AG04449 (cell line): ENCODE data around the gene GPR3.
A peak's percentile ranks its signal among the peaks of the same experiment; 100 is the strongest.

ENCODE experiments used
- CTCF ChIA-PET: fragments of 350-600 bp; formaldehyde crosslinking; extraction: SDS; loops from one replicate; lab custom pipeline; 2021; ENCODE audit warnings: antibody characterized with exemption; lab: Yijun Ruan, JAX
- POLR2A ChIA-PET: fragments of 400-600, 350-600 bp; formaldehyde crosslinking; extraction: SDS; loops from one replicate; lab custom pipeline; 2020; ENCODE audit warnings: antibody characterized with exemption, inconsistent platforms; lab: Yijun Ruan, JAX
- DNase-seq: peaks from one replicate; pipeline ENCODE4 v3.0.0-alpha.2; 2010; ENCODE audit warnings: low read depth, low spot score
- H3K4me3 ChIP-seq: 2 replicates; pipeline ENCODE4 v1.5.1; 2011; ENCODE audit warnings: low read depth, mild to moderate bottlenecking, control low read depth, low read length
- CTCF ChIP-seq: IDR thresholded peaks from one replicate; pipeline ENCODE4 v1.5.1; 2011; ENCODE audit warnings: mild to moderate bottlenecking, moderate library complexity, low read length, control low read depth, inconsistent platforms; ENCODE audit not compliant: insufficient read depth; ENCODE audit errors: missing control alignments

The GPR3 gene

GRCh38 chr1:27357281-27358037 lies 35.0 kb upstream of the GPR3 start:
- CTCF ChIA-PET = interaction anchor here (0.5 to 12.1 kb wide), 32 partner anchors 9 to 312 kb away, joined by 3 to 187 read pairs (median 6); partner anchors contain the start of genes AHDC1, CD164L2, FCN3 and MAP3K6
- peak; percentile 92 for TF ChIP-seq CTCF
- DNase-seq = no peak
- POLR2A ChIA-PET = no interaction called here
- no peak overlapping the region for H3K4me3 ChIP-seq

GRCh38 chr1:27358038-27358927 lies 34.1 kb upstream of the GPR3 start:
- POLR2A ChIA-PET = no interaction called here
- CTCF ChIA-PET = interaction anchor here (0.7 to 12.1 kb wide), 30 partner anchors 8 to 312 kb away, joined by 3 to 187 read pairs (median 8); partner anchors contain the start of genes AHDC1, CD164L2, FCN3 and MAP3K6
- no peak overlapping the region for H3K4me3 ChIP-seq
- DNase-seq = no peak
- TF ChIP-seq CTCF = no peak

GRCh38 chr1:27358928-27359313 lies 33.5 kb upstream of the GPR3 start:
- no peak for DNase-seq
- no peak overlapping the region for H3K4me3 ChIP-seq
- ChIA-PET CTCF (interaction anchor here (0.9 to 12.1 kb wide), 18 partner anchors 7 to 304 kb away, joined by 3 to 187 read pairs (median 17); partner anchors contain the start of genes AHDC1, CD164L2, FCN3 and MAP3K6), POLR2A (no interaction called here)
- TF ChIP-seq CTCF = no peak

GRCh38 chr1:27359822-27360158 lies 32.6 kb upstream of the GPR3 start:
- ChIA-PET POLR2A (no interaction called here), CTCF (interaction anchor here (1.0 to 12.1 kb wide), 8 partner anchors 6 to 246 kb away, joined by 4 to 187 read pairs (median 42); partner anchors contain the start of genes AHDC1, MAP3K6 and SYTL1)
- DNase-seq = no peak
- no peak overlapping the region for H3K4me3 ChIP-seq
- TF ChIP-seq CTCF = no peak

GRCh38 chr1:27360159-27361043 lies 32.0 kb upstream of the GPR3 start:
- ChIA-PET CTCF (interaction anchor here (1.0 to 12.1 kb wide), 7 partner anchors 6 to 246 kb away, joined by 4 to 187 read pairs (median 30); partner anchors contain the start of genes AHDC1 and MAP3K6), POLR2A (no interaction called here)
- DNase-seq = no peak
- no peak overlapping the region for H3K4me3 ChIP-seq
- TF ChIP-seq CTCF = no peak
